HL-60 (cell line): Measurements from ENCODE around the gene LSMEM2.

Experiments used
- POLR2AphosphoS5 ChIP-seq: IDR thresholded peaks from 2 replicates; pipeline ENCODE4 v1.6.1; 2012; ENCODE audit warnings: low read depth
- TF ChIP-seq, protein P1 (sequence below): IDR thresholded peaks from one replicate; pipeline ENCODE4 v1.5.1; 2011; ENCODE audit warnings: low read length, control low read depth, inconsistent platforms; ENCODE audit not compliant: insufficient read depth

DNA sequence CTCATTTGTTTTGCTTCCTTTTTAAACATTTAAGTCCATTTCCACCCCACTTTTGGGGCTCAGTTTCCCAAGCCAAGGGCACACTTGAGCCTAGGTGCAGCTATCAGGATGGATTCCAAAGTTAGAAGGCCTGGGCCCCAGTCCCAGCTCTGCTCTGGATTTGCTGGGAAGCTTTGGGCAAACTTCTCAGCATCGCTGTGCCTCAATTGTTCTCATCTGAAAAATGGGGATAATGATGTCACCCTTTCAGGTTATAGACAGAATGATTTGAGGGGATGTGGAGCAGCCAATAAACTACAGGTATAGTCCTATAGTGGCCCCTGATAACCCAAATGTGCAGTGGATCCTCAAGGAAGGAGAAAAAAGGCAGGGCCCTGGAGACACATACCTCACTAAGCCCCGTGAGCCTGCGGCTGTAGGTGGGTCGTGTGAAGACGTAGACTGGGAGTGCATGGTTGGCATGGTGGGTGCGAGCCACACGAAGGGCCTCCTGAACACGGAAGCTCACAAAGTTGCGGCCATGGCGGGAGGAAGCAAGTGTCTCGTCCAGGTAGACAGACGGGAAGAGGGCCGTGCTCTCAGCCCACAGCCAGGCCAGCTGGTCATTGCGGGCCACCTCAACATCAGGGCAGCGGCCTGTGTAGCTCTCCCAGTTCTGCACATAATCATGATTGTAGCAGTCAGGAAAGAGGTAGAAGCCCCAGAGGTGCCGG is 40.5 kb downstream of the LSMEM2 start:
- TF ChIP-seq, protein P1, sequence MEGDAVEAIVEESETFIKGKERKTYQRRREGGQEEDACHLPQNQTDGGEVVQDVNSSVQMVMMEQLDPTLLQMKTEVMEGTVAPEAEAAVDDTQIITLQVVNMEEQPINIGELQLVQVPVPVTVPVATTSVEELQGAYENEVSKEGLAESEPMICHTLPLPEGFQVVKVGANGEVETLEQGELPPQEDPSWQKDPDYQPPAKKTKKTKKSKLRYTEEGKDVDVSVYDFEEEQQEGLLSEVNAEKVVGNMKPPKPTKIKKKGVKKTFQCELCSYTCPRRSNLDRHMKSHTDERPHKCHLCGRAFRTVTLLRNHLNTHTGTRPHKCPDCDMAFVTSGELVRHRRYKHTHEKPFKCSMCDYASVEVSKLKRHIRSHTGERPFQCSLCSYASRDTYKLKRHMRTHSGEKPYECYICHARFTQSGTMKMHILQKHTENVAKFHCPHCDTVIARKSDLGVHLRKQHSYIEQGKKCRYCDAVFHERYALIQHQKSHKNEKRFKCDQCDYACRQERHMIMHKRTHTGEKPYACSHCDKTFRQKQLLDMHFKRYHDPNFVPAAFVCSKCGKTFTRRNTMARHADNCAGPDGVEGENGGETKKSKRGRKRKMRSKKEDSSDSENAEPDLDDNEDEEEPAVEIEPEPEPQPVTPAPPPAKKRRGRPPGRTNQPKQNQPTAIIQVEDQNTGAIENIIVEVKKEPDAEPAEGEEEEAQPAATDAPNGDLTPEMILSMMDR = no peak
- TF ChIP-seq POLR2AphosphoS5 = no peak
